K562 (cell line): Measurements from ENCODE around the gene TCEA3. TPM values are rescaled to one million over a fixed set of nuclear protein-coding genes. Genes with fewer than 3 reads are reported as not detected.

Experiments
- CBFA2T2 ChIP-seq: fragments of 450-650 bp; conservative IDR thresholded peaks from 2 replicates; pipeline ENCODE4 v1.6.1; 2017; ENCODE audit warnings: mild to moderate bottlenecking
- CBX8 ChIP-seq: fragments of 200-600 bp; sonication (generic); IDR thresholded peaks from 2 replicates; pipeline ENCODE4 v1.6.1; 2012; ENCODE audit warnings: borderline replicate concordance, mixed run types, low read depth, mild to moderate bottlenecking, moderate library complexity, mixed read lengths, low read length, control low read depth, inconsistent platforms; ENCODE audit not compliant: poor library complexity, severe bottlenecking; ENCODE audit errors: extremely low read depth
- EGR1 ChIP-seq: fragments of 450-650 bp; conservative IDR thresholded peaks from 2 replicates; pipeline ENCODE4 v1.6.1; 2017; ENCODE audit warnings: mild to moderate bottlenecking
- FUS ChIP-seq: fragments of 200-400 bp; formaldehyde crosslinking; optimal IDR thresholded peaks from 2 replicates; pipeline ENCODE3; 2017; ENCODE audit warnings: low read depth, low read length
- HEY1 ChIP-seq: fragments of 250-450 bp; sonication (Bioruptor Pico); IDR thresholded peaks from 2 replicates; pipeline ENCODE4 v1.5.0; 2020; ENCODE audit warnings: mild to moderate bottlenecking, moderate library complexity, borderline replicate concordance
- JUNB ChIP-seq: fragments of 450-650 bp; formaldehyde crosslinking; conservative IDR thresholded peaks from 2 replicates; pipeline ENCODE4 v1.4.0; 2020; ENCODE audit warnings: mild to moderate bottlenecking
- KLF16 ChIP-seq: IDR thresholded peaks from 2 replicates; pipeline ENCODE4 v1.6.1; 2016; ENCODE audit warnings: antibody characterized with exemption
- MIER1 ChIP-seq: fragments of 450-650 bp; IDR thresholded peaks from 2 replicates; pipeline ENCODE4 v1.6.1; 2016; ENCODE audit warnings: antibody characterized with exemption, mild to moderate bottlenecking, low read depth
- RUNX1 ChIP-seq: sonication (generic); IDR thresholded peaks from 2 replicates; pipeline ENCODE4 v1.6.1; 2016; ENCODE audit warnings: antibody characterized with exemption, low read depth
- SMARCA5 ChIP-seq: fragments of 450-650 bp; IDR thresholded peaks from 2 replicates; pipeline ENCODE4 v1.6.1; 2016
- TFAM ChIP-seq: fragments of 250-450 bp; sonication (Bioruptor Pico); conservative IDR thresholded peaks from 2 replicates; pipeline ENCODE4 v1.5.0; 2021; ENCODE audit warnings: mild to moderate bottlenecking, moderate library complexity
- TGIF2 ChIP-seq: sonication (generic); formaldehyde crosslinking; IDR thresholded peaks from 2 replicates; pipeline ENCODE4 v1.8.1; 2022; ENCODE audit warnings: mild to moderate bottlenecking, missing genetic modification reagents, moderate library complexity
- ZEB2 ChIP-seq: fragments of 450-650 bp; IDR thresholded peaks from 2 replicates; pipeline ENCODE4 v1.6.1; 2016
- ZFP36 ChIP-seq: fragments of 150-350 bp; IDR thresholded peaks from 2 replicates; pipeline ENCODE4 v1.6.1; 2018; ENCODE audit warnings: low read length, low read depth; ENCODE audit not compliant: partially characterized antibody
- ZNF263 ChIP-seq: sonication (generic); formaldehyde crosslinking; IDR thresholded peaks from 2 replicates; pipeline ENCODE4 v1.8.0; 2022; ENCODE audit warnings: mild to moderate bottlenecking, missing genetic modification reagents, borderline replicate concordance
- ZNF583 ChIP-seq: fragments of 250-450 bp; sonication (Bioruptor Pico); IDR thresholded peaks from 2 replicates; pipeline ENCODE4 v1.4.0; 2020
- ZNF695 ChIP-seq: fragments of 450-650 bp; formaldehyde crosslinking; IDR thresholded peaks from 2 replicates; pipeline ENCODE4 v1.4.0; 2020; ENCODE audit warnings: mild to moderate bottlenecking, moderate library complexity
- polyA plus RNA-seq, 8 experiments: library from polyadenylated mRNA; depleted of rRNA in 4 of 8; stranded (reverse) in 5 of 8; unstranded in 3 of 8; fragments of >200 nt; fragmentation: Nextera tagmentation in 2 of 8; fragmentation: Illumina TruSeq in 1 of 8; extraction: Ambion mirVana in 2 of 8; extraction: Trizol in 1 of 8; gene quantifications; 2 replicates each; pipeline versions ENCODE4 v1.2.1 to v1.2.3, GENCODE V29; 2011 to 2014; ENCODE audit warnings: inconsistent platforms in 1 of 8, missing spikeins in 1 of 8
- total RNA-seq, 7 experiments: library from RNA; depleted of rRNA in 6 of 7; stranded (reverse); fragments of >200 nt in 6 of 7; fragmentation: Illumina TruSeq in 2 of 7; extraction: Trizol in 2 of 7; gene quantifications; 2 replicates each; pipeline versions ENCODE4 v1.2.1 to v1.2.3, GENCODE V29; 2011 to 2021; ENCODE audit warnings: low replicate concordance in 1 of 7
- TF ChIP-seq, protein P1 (sequence below): fragments of 450-650 bp; IDR thresholded peaks from 2 replicates; pipeline ENCODE4 v1.6.1; 2018; ENCODE audit not compliant: partially characterized antibody
- TF ChIP-seq, protein P2 (sequence below): fragments of 450-650 bp; IDR thresholded peaks from 2 replicates; pipeline ENCODE4 v1.6.1; 2016; ENCODE audit warnings: antibody characterized with exemption
- TF ChIP-seq, protein P3 (sequence below): fragments of 450-650 bp; IDR thresholded peaks from one replicate; pipeline ENCODE4 v1.6.1; 2018; ENCODE audit warnings: mild to moderate bottlenecking, moderate library complexity; ENCODE audit not compliant: partially characterized antibody
- TF ChIP-seq, protein P4 (sequence below): fragments of 250-450 bp; sonication (Bioruptor Pico); IDR thresholded peaks from 2 replicates; pipeline ENCODE4 v1.4.0; 2020; ENCODE audit warnings: borderline replicate concordance

Gene TCEA3
- total and polyA plus RNA-seq, 9 of the 15 experiments (the other 6 are each of a cell fraction or from before 2014, with no cell fraction given), result 0.03 to 0.55 (median 0.36) TPM

DNA sequence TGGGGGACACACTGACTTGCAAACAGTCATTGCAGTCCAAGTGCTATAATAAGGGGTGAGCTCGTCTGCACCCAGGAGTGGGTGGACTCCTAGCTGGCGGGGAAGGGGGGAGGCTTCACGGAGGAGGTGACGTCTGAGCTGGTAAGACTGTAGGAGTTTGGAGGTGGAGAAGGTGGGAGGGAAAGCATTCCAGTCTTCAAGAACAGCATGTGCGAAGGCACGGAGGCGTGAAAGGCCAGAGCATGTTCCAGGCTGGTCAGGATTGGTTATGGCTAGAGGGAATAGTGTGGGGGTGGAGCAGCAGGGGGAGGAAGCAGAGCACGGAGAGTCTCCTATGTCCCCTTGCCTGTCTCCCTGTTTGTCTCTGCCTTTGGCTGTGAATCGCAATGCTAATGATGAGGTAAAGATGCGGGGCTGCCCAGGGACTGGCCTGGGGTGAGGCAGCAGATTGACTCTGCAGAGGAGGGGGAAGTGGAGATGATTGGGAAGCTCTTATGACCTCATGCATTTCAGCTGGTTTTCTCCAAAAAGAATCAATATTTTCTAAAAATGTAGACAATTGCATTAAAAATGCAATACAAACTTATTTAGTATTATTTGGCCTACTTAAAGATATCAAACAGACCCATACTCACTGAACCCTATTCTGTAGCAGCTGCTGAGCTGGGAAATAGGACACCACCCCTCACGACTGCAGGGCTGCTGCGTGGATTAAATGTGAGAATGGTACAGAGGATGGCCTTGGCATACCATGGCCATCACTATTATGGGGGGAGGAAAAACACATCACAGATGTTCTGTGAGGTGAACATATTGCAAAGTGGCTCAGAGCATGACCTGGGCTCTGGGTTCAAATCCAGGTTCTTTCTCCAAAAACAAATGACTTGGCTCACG lies 52.3 kb downstream of the TCEA3 start (continued):
- TF ChIP-seq, protein P1, sequence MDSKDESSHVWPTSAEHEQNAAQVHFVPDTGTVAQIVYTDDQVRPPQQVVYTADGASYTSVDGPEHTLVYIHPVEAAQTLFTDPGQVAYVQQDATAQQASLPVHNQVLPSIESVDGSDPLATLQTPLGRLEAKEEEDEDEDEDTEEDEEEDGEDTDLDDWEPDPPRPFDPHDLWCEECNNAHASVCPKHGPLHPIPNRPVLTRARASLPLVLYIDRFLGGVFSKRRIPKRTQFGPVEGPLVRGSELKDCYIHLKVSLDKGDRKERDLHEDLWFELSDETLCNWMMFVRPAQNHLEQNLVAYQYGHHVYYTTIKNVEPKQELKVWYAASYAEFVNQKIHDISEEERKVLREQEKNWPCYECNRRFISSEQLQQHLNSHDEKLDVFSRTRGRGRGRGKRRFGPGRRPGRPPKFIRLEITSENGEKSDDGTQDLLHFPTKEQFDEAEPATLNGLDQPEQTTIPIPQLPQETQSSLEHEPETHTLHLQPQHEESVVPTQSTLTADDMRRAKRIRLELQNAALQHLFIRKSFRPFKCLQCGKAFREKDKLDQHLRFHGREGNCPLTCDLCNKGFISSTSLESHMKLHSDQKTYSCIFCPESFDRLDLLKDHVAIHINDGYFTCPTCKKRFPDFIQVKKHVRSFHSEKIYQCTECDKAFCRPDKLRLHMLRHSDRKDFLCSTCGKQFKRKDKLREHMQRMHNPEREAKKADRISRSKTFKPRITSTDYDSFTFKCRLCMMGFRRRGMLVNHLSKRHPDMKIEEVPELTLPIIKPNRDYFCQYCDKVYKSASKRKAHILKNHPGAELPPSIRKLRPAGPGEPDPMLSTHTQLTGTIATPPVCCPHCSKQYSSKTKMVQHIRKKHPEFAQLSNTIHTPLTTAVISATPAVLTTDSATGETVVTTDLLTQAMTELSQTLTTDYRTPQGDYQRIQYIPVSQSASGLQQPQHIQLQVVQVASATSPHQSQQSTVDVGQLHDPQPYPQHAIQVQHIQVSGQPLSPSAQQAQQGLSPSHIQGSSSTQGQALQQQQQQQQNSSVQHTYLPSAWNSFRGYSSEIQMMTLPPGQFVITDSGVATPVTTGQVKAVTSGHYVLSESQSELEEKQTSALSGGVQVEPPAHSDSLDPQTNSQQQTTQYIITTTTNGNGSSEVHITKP, result peak; percentile 63
- TF ChIP-seq CBX8, result no peak
- TF ChIP-seq ZNF263 (CRISPR knock-in tag), result no peak
- TF ChIP-seq, protein P2, sequence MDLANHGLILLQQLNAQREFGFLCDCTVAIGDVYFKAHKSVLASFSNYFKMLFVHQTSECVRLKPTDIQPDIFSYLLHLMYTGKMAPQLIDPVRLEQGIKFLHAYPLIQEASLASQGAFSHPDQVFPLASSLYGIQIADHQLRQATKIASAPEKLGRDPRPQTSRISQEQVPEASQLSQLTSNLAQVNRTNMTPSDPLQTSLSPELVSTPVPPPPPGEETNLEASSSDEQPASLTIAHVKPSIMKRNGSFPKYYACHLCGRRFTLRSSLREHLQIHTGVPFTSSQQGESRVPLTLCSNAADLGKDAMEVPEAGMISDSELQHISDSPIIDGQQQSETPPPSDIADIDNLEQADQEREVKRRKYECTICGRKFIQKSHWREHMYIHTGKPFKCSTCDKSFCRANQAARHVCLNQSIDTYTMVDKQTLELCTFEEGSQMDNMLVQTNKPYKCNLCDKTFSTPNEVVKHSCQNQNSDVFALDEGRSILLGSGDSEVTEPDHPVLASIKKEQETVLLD, result peak; percentile 36; the same call in 1 of the 2 replicates
- TF ChIP-seq ZEB2, result no peak
- 0 out of 2 replicates have a peak, but pooled peaks have one; percentile 39 for TF ChIP-seq MIER1
- TF ChIP-seq EGR1, result peak; percentile 93
- TF ChIP-seq, protein P3, sequence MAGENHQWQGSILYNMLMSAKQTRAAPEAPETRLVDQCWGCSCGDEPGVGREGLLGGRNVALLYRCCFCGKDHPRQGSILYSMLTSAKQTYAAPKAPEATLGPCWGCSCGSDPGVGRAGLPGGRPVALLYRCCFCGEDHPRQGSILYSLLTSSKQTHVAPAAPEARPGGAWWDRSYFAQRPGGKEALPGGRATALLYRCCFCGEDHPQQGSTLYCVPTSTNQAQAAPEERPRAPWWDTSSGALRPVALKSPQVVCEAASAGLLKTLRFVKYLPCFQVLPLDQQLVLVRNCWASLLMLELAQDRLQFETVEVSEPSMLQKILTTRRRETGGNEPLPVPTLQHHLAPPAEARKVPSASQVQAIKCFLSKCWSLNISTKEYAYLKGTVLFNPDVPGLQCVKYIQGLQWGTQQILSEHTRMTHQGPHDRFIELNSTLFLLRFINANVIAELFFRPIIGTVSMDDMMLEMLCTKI, result no peak
- TF ChIP-seq FUS, result no peak
- TF ChIP-seq, protein P4, sequence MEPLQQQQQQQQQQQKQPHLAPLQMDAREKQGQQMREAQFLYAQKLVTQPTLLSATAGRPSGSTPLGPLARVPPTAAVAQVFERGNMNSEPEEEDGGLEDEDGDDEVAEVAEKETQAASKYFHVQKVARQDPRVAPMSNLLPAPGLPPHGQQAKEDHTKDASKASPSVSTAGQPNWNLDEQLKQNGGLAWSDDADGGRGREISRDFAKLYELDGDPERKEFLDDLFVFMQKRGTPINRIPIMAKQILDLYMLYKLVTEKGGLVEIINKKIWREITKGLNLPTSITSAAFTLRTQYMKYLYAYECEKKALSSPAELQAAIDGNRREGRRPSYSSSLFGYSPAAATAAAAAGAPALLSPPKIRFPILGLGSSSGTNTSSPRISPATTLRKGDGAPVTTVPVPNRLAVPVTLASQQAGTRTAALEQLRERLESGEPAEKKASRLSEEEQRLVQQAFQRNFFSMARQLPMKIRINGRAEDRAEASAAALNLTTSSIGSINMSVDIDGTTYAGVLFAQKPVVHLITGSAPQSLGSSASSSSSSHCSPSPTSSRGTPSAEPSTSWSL (CRISPR knock-in tag), result 0 out of 2 replicates have a peak, but pooled peaks have one; percentile 32
- TF ChIP-seq TFAM (CRISPR knock-in tag), result no peak
- TF ChIP-seq ZNF695, result no peak
- TF ChIP-seq TGIF2 (CRISPR knock-in tag), result no peak
- no peak for TF ChIP-seq KLF16
- 0 out of 2 replicates have a peak, but pooled peaks have one; percentile 49 for TF ChIP-seq SMARCA5
- TF ChIP-seq RUNX1, result no peak
- TF ChIP-seq ZNF583, result no peak
- peak; percentile 86 for TF ChIP-seq ZFP36
- no peak for TF ChIP-seq CBFA2T2
- no peak for TF ChIP-seq HEY1 (CRISPR knock-in tag)
- no peak for TF ChIP-seq JUNB
